AG10803 (cell line): Measurements from ENCODE around the gene BDH1.

Experiments used
- DNase-seq: peaks from one replicate; pipeline ENCODE4 v3.0.0; 2010; ENCODE audit warnings: low read depth
- H3K4me3 ChIP-seq: 2 replicates; pipeline ENCODE4 v1.5.1; 2011; ENCODE audit warnings: mild to moderate bottlenecking, low read length, control low read depth
- TF ChIP-seq, protein P1 (sequence below): conservative IDR thresholded peaks from 2 replicates; pipeline ENCODE4 v1.5.1; 2011; ENCODE audit warnings: mild to moderate bottlenecking, low read length, control low read depth, inconsistent platforms

BDH1 gene

DNA sequence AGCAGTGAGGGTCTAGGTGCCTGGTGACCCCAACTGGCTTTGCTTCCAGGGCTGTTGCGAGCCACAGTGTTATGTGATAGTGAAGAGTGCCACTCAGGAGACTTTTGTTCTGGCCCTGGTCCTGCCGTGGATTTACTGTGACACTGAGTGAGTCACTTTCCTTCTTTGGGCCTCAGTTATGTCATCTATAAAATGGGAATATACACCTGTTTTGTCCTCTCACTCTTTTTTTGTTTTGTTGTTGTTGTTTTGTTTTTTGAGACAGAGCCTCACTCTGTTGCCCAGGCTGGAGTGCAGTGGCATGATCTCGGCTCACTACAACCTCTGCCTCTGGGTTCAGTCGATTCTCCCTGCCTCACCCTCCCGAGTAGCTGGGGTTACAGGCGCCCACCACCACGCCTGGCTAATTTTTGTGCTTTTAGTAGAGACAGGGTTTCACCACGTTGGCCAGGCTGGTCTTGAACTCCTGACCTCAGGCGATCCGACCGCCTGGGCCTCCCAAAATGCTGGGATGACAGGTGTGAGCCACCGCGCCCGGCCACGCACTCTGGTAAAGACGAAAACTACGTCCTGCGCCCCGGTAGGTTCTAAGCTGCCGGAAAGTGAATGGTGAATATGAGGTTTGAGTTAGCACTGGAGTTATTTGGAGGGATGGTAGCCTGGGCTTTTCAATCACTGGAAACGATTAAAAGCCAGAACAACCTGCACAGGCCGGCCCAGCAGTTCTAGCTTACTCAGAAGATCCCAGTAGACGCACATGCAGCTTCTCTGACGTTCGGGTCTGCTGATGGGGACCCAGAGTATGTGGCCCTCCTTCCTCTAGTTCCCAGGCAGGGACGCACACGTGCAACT is 46.6 kb downstream of the BDH1 start:
- H3K4me3 ChIP-seq, result peak overlapping the region; percentile 62
- TF ChIP-seq, protein P1, sequence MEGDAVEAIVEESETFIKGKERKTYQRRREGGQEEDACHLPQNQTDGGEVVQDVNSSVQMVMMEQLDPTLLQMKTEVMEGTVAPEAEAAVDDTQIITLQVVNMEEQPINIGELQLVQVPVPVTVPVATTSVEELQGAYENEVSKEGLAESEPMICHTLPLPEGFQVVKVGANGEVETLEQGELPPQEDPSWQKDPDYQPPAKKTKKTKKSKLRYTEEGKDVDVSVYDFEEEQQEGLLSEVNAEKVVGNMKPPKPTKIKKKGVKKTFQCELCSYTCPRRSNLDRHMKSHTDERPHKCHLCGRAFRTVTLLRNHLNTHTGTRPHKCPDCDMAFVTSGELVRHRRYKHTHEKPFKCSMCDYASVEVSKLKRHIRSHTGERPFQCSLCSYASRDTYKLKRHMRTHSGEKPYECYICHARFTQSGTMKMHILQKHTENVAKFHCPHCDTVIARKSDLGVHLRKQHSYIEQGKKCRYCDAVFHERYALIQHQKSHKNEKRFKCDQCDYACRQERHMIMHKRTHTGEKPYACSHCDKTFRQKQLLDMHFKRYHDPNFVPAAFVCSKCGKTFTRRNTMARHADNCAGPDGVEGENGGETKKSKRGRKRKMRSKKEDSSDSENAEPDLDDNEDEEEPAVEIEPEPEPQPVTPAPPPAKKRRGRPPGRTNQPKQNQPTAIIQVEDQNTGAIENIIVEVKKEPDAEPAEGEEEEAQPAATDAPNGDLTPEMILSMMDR, result no peak
- no peak for DNase-seq

DNA sequence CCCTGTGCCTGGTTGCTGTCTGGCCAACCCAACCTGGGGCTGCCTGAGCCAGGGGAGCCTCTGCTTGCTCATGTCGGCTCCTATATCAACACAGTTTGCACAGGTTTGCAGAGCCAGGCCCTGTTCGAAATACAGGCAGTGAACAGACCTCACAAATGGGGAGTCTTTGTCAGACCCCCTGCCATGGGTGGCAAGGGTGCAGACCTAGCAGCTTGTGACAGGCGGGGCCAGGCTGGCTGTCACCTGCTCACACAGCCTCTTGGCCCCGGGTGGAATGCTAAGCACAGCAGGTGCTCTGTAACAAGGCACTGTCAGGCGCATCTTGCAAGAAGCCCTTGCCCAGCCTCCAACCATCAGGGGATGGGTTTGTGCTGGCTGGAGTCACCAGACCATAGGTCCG is 47.3 kb downstream of the BDH1 start:
- H3K4me3 ChIP-seq, result no peak overlapping the region
- TF ChIP-seq, protein P1, result no peak
- no peak for DNase-seq

DNA sequence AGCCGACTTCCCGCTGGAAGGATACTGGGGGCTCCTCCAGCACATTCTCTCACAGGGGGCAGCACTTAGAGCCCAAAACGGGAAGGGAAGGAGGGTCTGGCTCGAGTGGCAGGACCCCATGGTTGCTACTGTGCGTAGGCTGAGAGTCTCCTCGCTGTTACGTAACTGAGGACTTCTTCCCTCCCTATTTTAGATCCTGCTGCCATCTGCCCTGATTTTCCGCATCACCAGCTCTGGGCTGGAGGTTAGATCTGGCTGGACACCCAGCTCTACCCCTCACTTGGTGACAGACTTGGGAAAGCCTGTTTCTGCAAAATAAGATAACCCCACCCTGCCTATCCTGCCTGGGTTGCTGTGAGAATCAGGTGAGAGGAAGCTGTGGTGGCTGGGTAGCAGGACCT is 47.7 kb downstream of the BDH1 start:
- DNase-seq, result no peak
- TF ChIP-seq, protein P1, result no peak
- no peak overlapping the region for H3K4me3 ChIP-seq

DNA sequence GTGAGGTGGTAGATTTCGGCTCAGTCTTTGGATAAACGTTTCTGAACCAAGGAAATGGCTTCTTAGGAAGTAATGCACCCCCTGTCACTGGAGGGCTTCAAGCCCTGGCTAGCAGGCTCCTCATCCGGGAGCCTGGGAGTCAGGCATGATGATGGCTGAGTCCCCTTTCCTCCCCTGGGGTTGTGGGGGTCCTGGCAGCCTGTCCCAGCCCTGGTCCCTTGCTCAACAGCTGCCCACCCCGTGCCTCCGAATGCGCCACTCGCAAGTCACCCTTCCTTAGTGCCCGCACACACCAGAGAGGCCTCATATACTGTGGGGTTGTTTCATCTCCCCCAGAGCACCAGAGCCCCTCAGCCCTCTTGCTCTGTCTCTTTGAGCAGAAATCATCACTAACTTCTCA is 48.2 kb downstream of the BDH1 start:
- TF ChIP-seq, protein P1, result no peak
- no peak overlapping the region for H3K4me3 ChIP-seq
- no peak for DNase-seq

DNA sequence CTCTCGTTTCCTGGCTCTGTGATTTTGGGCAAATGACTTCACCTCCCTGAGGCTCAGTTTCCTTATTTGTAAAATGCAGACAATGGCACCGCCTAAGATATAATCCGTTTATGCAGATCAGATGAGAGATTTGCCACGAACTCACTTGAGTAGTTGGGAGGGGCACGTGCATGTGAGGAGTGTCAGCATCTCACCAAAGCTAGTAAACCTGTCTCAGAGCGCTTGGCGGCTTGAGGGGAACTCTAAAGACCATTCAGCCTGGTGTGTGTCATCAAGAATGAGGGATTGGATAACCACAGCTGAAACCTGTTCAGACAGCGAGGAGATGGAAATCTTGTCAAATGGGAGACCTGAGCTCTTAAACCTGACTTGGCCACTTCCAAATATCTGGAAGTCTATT is 48.7 kb downstream of the BDH1 start:
- H3K4me3 ChIP-seq, result no peak overlapping the region
- no peak for DNase-seq
- TF ChIP-seq, protein P1, result no peak

DNA sequence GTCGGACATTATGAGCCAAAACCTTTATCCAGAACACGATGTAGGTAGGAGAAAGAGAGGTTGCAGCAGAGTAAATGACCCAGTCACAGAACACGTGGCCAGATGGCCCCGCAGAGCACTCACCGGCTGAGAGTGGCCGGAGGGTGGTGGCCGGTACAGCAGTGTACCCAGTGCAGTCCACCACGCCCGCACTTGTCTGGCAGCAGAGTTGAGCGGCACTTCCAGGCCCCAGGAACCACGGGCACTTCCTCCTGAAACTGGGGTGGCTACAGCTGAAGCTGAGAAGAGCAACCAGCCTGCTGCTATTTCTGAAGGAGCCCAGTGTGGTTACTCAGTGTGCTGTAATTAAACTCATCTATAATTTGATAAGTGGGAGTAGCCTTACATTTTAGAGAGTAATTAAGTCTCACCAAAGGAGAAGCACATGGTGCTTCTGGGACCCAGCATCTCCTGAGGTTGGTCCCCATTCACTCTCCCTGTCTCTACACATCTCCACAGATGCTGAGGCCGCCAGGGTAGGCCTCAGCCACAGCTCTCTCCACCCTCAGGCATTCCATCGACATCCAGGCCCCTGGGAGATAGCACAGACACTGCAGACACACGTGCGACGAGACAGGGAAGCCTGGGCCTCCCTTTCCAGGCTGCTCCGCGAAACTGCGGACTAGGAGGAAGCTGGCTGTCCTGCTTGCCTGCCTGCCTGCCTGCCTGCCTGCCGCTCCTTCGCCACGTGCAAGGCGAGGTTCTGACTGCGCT is 49.8 kb downstream of the BDH1 start:
- no peak for DNase-seq
- TF ChIP-seq, protein P1, result no peak
- H3K4me3 ChIP-seq, result no peak overlapping the region
